Prostate gland (tissue), 2 donors: ENCODE results near the gene OTULINL. TPM values are rescaled to one million over a fixed set of nuclear protein-coding genes. Genes with fewer than 3 reads are reported as not detected.

Experiments used
- DNase-seq: peaks from one replicate; pipeline ENCODE4 v3.0.0-alpha.2; 2019; ENCODE audit warnings: low spot score
- H3K27ac ChIP-seq, 2 donors: fragments of 200-600 bp; sonication (generic); 2 replicates each; pipeline ENCODE4 v1.5.1; 2017 to 2019
- H3K27me3 ChIP-seq: fragments of 200-600 bp; sonication (generic); replicated peaks from 2 replicates; pipeline ENCODE4 v1.5.1; 2019; ENCODE audit not compliant: insufficient read depth
- H3K36me3 ChIP-seq, 2 donors: fragments of 200-600 bp; sonication (generic); 1 replicate in 1 of 2; 2 replicates in 1 of 2; pipeline versions ENCODE4 v1.5.1 to v1.8.1; 2017 to 2019
- H3K4me1 ChIP-seq: fragments of 200-600 bp; sonication (generic); replicated peaks from 2 replicates; pipeline ENCODE4 v1.5.1; 2019
- H3K4me3 ChIP-seq, 2 donors: fragments of 200-600 bp; sonication (generic); 2 replicates each; pipeline ENCODE4 v1.5.1; 2017 to 2019
- H3K9me3 ChIP-seq: fragments of 200-600 bp; sonication (generic); 2 replicates; pipeline ENCODE4 v1.5.1; 2017
- CTCF ChIP-seq, 4 experiments: fragments of 200-600 bp in 2 of 4; fragments of 450-650 bp in 2 of 4; sonication (generic) in 2 of 4; IDR thresholded peaks; 1 replicate in 3 of 4; 2 replicates in 1 of 4; pipeline ENCODE4 v1.5.1; 2016 to 2019; ENCODE audit warnings: antibody characterized with exemption in 4 of 4, mild to moderate bottlenecking in 2 of 4, moderate library complexity in 2 of 4
- POLR2A ChIP-seq: fragments of 450-650 bp; IDR thresholded peaks from one replicate; pipeline ENCODE4 v1.6.1; 2016; ENCODE audit warnings: antibody characterized with exemption, mild to moderate bottlenecking
- POLR2AphosphoS5 ChIP-seq: sonication (generic); formaldehyde crosslinking; IDR thresholded peaks from one replicate; pipeline ENCODE4 v1.6.1; 2017; ENCODE audit warnings: antibody characterized with exemption
- WGBS: methylation state at CpG from one replicate; pipeline ENCODE4 v1.1.5; 2018; 5-methylcytosine and 5-hydroxymethylcytosine counted together
- intact Hi-C: fragments of 100-400 bp; cut with DNase I; formaldehyde crosslinking; loops from one replicate; pipeline ENCODE4 v1.14.2; 2022
- total RNA-seq, 2 donors: library from RNA; depleted of rRNA; stranded (reverse); fragments of >200 nt; gene quantifications; one replicate each; pipeline ENCODE4 v1.1.0, GENCODE V29; 2016

Gene OTULINL
- total RNA-seq, 2 donors from 2014 or later, result 12.4 to 20.6 TPM

- no peak overlapping the region for H3K27ac ChIP-seq
- TF ChIP-seq POLR2AphosphoS5, result no peak
- no peak for TF ChIP-seq CTCF (IDR thresholded peaks at IDR 0.05)
- TF ChIP-seq POLR2A, result no peak
- peaks cover 5% of the 10 kb centered on the region for H3K4me1 ChIP-seq
- peaks cover 0 to under 1% of the 10 kb centered on the region in 2 donors for H3K36me3 ChIP-seq
- no peaks in the 10 kb centered on the region for H3K27me3 ChIP-seq
- H3K4me3 ChIP-seq, result no peak overlapping the region
- no peak for DNase-seq
- intact Hi-C loops, result no loop called here
- WGBS, result 47% methylated on average over 1 of the region's 1 CpG
- no peaks in the 10 kb centered on the region for H3K9me3 ChIP-seq
Observed at GRCh38 chr5:14597080-14597479, 15.5 kb downstream of the OTULINL start.

GRCh38 chr5:14598225-14598624, 16.6 kb downstream of the OTULINL start:
- H3K27ac ChIP-seq, result no peak overlapping the region
- no peaks in the 10 kb centered on the region for H3K27me3 ChIP-seq
- no peaks in the 10 kb centered on the region for H3K9me3 ChIP-seq
- TF ChIP-seq POLR2AphosphoS5, result no peak
- no peak for TF ChIP-seq CTCF (IDR thresholded peaks at IDR 0.05)
- TF ChIP-seq POLR2A, result no peak
- H3K36me3 ChIP-seq, result peaks cover 0 to 6% of the 10 kb centered on the region in 2 donors
- intact Hi-C loops, result no loop called here
- DNase-seq, result no peak
- WGBS, result 76% methylated on average over 2 of the region's 2 CpGs
- peaks cover 5% of the 10 kb centered on the region for H3K4me1 ChIP-seq
- H3K4me3 ChIP-seq, result no peak overlapping the region

GRCh38 chr5:14599476-14600127, 18.0 kb downstream of the OTULINL start:
- DNase-seq, result no peak
- WGBS, result 82% methylated on average over 1 of the region's 1 CpG
- H3K27me3 ChIP-seq, result no peaks in the 10 kb centered on the region
- no peak overlapping the region for H3K4me3 ChIP-seq
- intact Hi-C loops, result no loop called here
- H3K36me3 ChIP-seq, result peaks cover 0 to 6% of the 10 kb centered on the region in 2 donors
- H3K27ac ChIP-seq, result no peak overlapping the region
- H3K9me3 ChIP-seq, result no peaks in the 10 kb centered on the region
- no peaks in the 10 kb centered on the region for H3K4me1 ChIP-seq
- TF ChIP-seq POLR2AphosphoS5 (no peak), POLR2A (no peak), CTCF (IDR thresholded peaks at IDR 0.05) (no peak)

- 91% methylated on average over 1 of the region's 1 CpG for WGBS
- Histone ChIP-seq H3K27me3 (no peaks in the 10 kb centered on the region), H3K27ac (no peak overlapping the region), H3K4me3 (no peak overlapping the region), H3K9me3 (no peaks in the 10 kb centered on the region), H3K36me3 (peaks cover 0 to 6% of the 10 kb centered on the region in 2 donors), H3K4me1 (no peaks in the 10 kb centered on the region)
- TF ChIP-seq POLR2A (no peak), POLR2AphosphoS5 (no peak), CTCF (IDR thresholded peaks at IDR 0.05) (no peak)
- intact Hi-C loops, result no loop called here
- DNase-seq, result no peak
Observed at GRCh38 chr5:14600846-14601245, 19.3 kb downstream of the OTULINL start.

GRCh38 chr5:14603141-14603540, 21.5 kb downstream of the OTULINL start:
- Histone ChIP-seq H3K4me1 (no peaks in the 10 kb centered on the region), H3K4me3 (no peak overlapping the region), H3K27ac (no peak overlapping the region), H3K9me3 (no peaks in the 10 kb centered on the region), H3K36me3 (peaks cover 0 to 6% of the 10 kb centered on the region in 2 donors), H3K27me3 (no peaks in the 10 kb centered on the region)
- TF ChIP-seq POLR2AphosphoS5 (no peak), CTCF (IDR thresholded peaks at IDR 0.05) (no peak), POLR2A (no peak)
- DNase-seq, result no peak
- 100% methylated on average over 1 of the region's 1 CpG for WGBS
- intact Hi-C loops, result no loop called here
